Right atrium auricular region (tissue), 2 donors: ENCODE measurements around the gene CATSPERD. TPM values are rescaled to one million over a fixed set of nuclear protein-coding genes. Genes with fewer than 3 reads are reported as not detected.

Experiments used
- DNase-seq: peaks from one replicate; pipeline ENCODE4 v3.0.0-alpha.2; 2019; ENCODE audit warnings: low spot score
- H3K27ac ChIP-seq, 2 donors: fragments of 200-600 bp; sonication (generic); 1 replicate in 1 of 2; 2 replicates in 1 of 2; pipeline ENCODE4 v1.5.1; 2016 to 2019
- H3K27me3 ChIP-seq, 2 donors: fragments of 200-600 bp; sonication (generic); one replicate each; pipeline versions ENCODE4 v1.5.1 to v1.6.0; 2017 to 2019
- H3K36me3 ChIP-seq: fragments of 200-600 bp; sonication (generic); one replicate; pipeline ENCODE4 v1.5.1; 2016
- H3K4me1 ChIP-seq, 2 donors: fragments of 200-600 bp; sonication (generic); one replicate each; pipeline versions ENCODE4 v1.5.1 to v1.6.0; 2017 to 2019
- H3K4me3 ChIP-seq, 2 donors: fragments of 200-600 bp; sonication (generic); 1 replicate in 1 of 2; 2 replicates in 1 of 2; pipeline ENCODE4 v1.5.1; 2017 to 2019; ENCODE audit warnings: mild to moderate bottlenecking in 1 of 2, moderate library complexity in 1 of 2
- H3K9me3 ChIP-seq, 2 donors: fragments of 200-600 bp; sonication (generic); one replicate each; pipeline ENCODE4 v1.5.1; 2019
- total RNA-seq, 2 donors: library from RNA; depleted of rRNA; stranded (reverse); fragments of >200 nt; gene quantifications; one replicate each; pipeline ENCODE4 v1.1.0, GENCODE V29; 2016
- TF ChIP-seq, protein P1 (sequence below), 2 donors: fragments of 200-600 bp; sonication (generic); IDR thresholded peaks; one replicate each; pipeline ENCODE4 v1.5.1; 2019; ENCODE audit warnings: antibody characterized with exemption in 2 of 2

Gene CATSPERD
- total RNA-seq, 2 donors from 2014 or later = not detected

DNA sequence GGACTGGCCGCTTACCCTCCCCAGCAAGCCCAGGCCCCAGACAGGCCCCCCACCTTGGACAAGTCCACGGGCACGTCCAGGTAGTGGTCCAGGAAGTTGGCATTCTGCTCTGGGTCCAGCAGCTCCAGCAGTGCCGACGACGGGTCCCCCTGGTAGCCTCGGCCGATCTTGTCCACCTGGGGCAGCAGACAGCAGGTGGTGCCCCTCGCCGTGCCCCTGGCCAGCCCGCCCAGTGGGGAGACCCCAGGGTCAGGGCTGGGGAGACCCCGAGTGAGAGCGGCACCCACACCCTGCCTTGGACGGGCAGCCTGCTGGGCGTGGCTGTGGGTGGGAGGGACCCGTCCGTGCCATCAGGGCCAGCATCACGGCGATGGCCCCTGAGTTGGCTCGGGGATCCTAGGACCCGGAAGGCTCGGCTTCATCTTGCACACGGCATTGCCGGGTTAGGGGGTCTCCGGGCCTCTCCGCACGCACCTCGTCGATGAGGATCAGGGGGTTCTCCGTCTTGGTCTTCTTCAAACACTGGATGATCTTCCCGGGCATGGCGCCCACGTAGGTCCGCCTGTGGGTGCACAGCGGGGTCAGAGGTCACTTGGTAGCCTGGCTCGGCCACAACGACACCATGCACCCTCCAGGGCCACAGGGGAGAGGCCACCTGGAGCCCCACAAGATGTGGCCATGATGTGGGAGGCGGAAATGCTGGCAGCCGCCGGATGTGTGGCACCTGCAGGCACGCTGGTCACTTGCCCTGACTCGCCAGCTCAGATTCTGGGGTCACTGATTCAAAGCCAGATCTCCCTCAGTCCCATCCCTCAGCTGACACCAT, 24.0 kb upstream of the CATSPERD start:
- Histone ChIP-seq H3K9me3 (no peaks in the 10 kb centered on the region), H3K36me3 (peaks cover 93% of the 10 kb centered on the region), H3K27me3 (no peaks in the 10 kb centered on the region), H3K4me1 (peaks cover 0 to 16% of the 10 kb centered on the region in 2 donors), H3K4me3 (no peak overlapping the region), H3K27ac (no peak overlapping the region)
- TF ChIP-seq, protein P1, sequence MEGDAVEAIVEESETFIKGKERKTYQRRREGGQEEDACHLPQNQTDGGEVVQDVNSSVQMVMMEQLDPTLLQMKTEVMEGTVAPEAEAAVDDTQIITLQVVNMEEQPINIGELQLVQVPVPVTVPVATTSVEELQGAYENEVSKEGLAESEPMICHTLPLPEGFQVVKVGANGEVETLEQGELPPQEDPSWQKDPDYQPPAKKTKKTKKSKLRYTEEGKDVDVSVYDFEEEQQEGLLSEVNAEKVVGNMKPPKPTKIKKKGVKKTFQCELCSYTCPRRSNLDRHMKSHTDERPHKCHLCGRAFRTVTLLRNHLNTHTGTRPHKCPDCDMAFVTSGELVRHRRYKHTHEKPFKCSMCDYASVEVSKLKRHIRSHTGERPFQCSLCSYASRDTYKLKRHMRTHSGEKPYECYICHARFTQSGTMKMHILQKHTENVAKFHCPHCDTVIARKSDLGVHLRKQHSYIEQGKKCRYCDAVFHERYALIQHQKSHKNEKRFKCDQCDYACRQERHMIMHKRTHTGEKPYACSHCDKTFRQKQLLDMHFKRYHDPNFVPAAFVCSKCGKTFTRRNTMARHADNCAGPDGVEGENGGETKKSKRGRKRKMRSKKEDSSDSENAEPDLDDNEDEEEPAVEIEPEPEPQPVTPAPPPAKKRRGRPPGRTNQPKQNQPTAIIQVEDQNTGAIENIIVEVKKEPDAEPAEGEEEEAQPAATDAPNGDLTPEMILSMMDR (IDR thresholded peaks at IDR 0.05) = no peak
- no peak for DNase-seq

GRCh38 chr19:5697022-5697889, 23.2 kb upstream of the CATSPERD start:
- TF ChIP-seq, protein P1 (IDR thresholded peaks at IDR 0.05) = no peak
- H3K4me3 ChIP-seq = no peak overlapping the region
- no peaks in the 10 kb centered on the region for H3K9me3 ChIP-seq
- peaks cover 0 to 8% of the 10 kb centered on the region in 2 donors for H3K4me1 ChIP-seq
- H3K27ac ChIP-seq = no peak overlapping the region
- peaks cover 85% of the 10 kb centered on the region for H3K36me3 ChIP-seq
- H3K27me3 ChIP-seq = no peaks in the 10 kb centered on the region
- DNase-seq = no peak

- no peaks in the 10 kb centered on the region for H3K27me3 ChIP-seq
- TF ChIP-seq, protein P1 (IDR thresholded peaks at IDR 0.05) = no peak
- no peaks in the 10 kb centered on the region for H3K4me1 ChIP-seq
- no peaks in the 10 kb centered on the region for H3K9me3 ChIP-seq
- peaks cover 77% of the 10 kb centered on the region for H3K36me3 ChIP-seq
- no peak overlapping the region for H3K4me3 ChIP-seq
- no peak overlapping the region for H3K27ac ChIP-seq
- no peak for DNase-seq
These were observed 22.4 kb upstream of the CATSPERD start for GRCh38 chr19:5697890-5698634.

GRCh38 chr19:5698635-5699422, 21.6 kb upstream of the CATSPERD start:
- H3K27me3 ChIP-seq = no peaks in the 10 kb centered on the region
- DNase-seq = no peak
- TF ChIP-seq, protein P1 (IDR thresholded peaks at IDR 0.05) = no peak
- no peak overlapping the region for H3K27ac ChIP-seq
- peaks cover 77% of the 10 kb centered on the region for H3K36me3 ChIP-seq
- H3K4me1 ChIP-seq = no peaks in the 10 kb centered on the region
- H3K4me3 ChIP-seq = no peak overlapping the region
- H3K9me3 ChIP-seq = no peaks in the 10 kb centered on the region
